ENCODE results near the gene IMMT. TPM values are rescaled to one million over a fixed set of nuclear protein-coding genes. Genes with fewer than 3 reads are reported as not detected.

IMMT gene
- total RNA-seq, 1 experiment from 2014 or later = 112 TPM

GRCh38 chr2:86211033-86211795, 16.0 kb upstream of the IMMT start:
- no peak overlapping the region for H2BK120ac ChIP-seq (ENCODE audit: low read depth, low read length, poor library complexity, severe bottlenecking)
- H3K27me3 Mint-ChIP-seq (ENCODE audit: low read depth) = no peaks in the 10 kb centered on the region
- H3K27me3 ChIP-seq (ENCODE audit: insufficient read depth, low read length) = no peaks in the 10 kb centered on the region
- no peak overlapping the region for H3K9ac ChIP-seq (ENCODE audit: extremely low read depth, insufficient read length, low read length)
- H2BK20ac ChIP-seq (ENCODE audit: low read depth, low read length, poor library complexity, severe bottlenecking) = no peak overlapping the region
- H3K9me3 ChIP-seq (ENCODE audit: control insufficient read depth, low read depth, low read length) = no peaks in the 10 kb centered on the region
- no peak overlapping the region for H3T11ph ChIP-seq (ENCODE audit: low read length)
- no peak overlapping the region for H2BK15ac ChIP-seq (ENCODE audit: low read depth, low read length)
- WGBS (ENCODE audit: extremely low coverage, insufficient read length, low lambda C conversion rate) = no CpG with 5 or more reads among the region's 2 CpGs
- DNase-seq = no peak
- H3K27ac ChIP-seq (ENCODE audit: insufficient read length, low read depth, low read length) = no peak overlapping the region
- H3K79me1 ChIP-seq (ENCODE audit: insufficient read depth, low read depth, low read length, poor library complexity, severe bottlenecking) = no peaks in the 10 kb centered on the region
- H4K91ac ChIP-seq (ENCODE audit: insufficient read length, low read depth, low read length) = no peak overlapping the region
- no peak overlapping the region for H3K4me2 ChIP-seq (ENCODE audit: insufficient read depth, insufficient read length, low read length)
- H2BK5ac ChIP-seq (ENCODE audit: insufficient read length, low read length) = no peak overlapping the region
- H3K4ac ChIP-seq (ENCODE audit: low read depth, low read length) = no peak overlapping the region
- no peak overlapping the region for H3K18ac ChIP-seq (ENCODE audit: insufficient read length, low read depth, low read length)
- no peaks in the 10 kb centered on the region for H3K4me1 Mint-ChIP-seq
- no peaks in the 10 kb centered on the region for H3K4me1 ChIP-seq (ENCODE audit: insufficient read depth, low read length)
- peaks cover 30 to 62% (median 61%) of the 10 kb centered on the region in 3 experiments; a peak in 6 of 7 replicates for H3K36me3 Mint-ChIP-seq (ENCODE audit: insufficient read depth in 1 of 3, low read depth in 3 of 3)
- H3K14ac ChIP-seq (ENCODE audit: insufficient read depth, low read length) = no peak overlapping the region
- H3K56ac ChIP-seq (ENCODE audit: insufficient read length, low read depth, low read length) = no peak overlapping the region
- H3K79me2 ChIP-seq (ENCODE audit: insufficient read depth, low read length) = no peaks in the 10 kb centered on the region
- no peak for TF ChIP-seq CTCF (conservative IDR thresholded peaks at IDR 0.05)
- H3K23me2 ChIP-seq (ENCODE audit: insufficient read length, low read depth, low read length, poor library complexity, severe bottlenecking) = no peaks in the 10 kb centered on the region
- H2AFZ ChIP-seq (ENCODE audit: low read length) = no peak overlapping the region
- H2BK12ac ChIP-seq (ENCODE audit: insufficient read length, low read depth, low read length) = no peak overlapping the region
- no peak overlapping the region for H4K5ac ChIP-seq (ENCODE audit: insufficient read length, low read depth, low read length)
- no peaks in the 10 kb centered on the region for H4K20me1 ChIP-seq (ENCODE audit: control insufficient read depth, insufficient read depth, insufficient read length)
- no peak overlapping the region for H4K8ac ChIP-seq (replicated peaks; ENCODE audit: insufficient read length, low read depth, low read length)
- no peak overlapping the region; a peak in 1 of 7 replicates for H3K27ac Mint-ChIP-seq
- no peak overlapping the region for H3K4me3 Mint-ChIP-seq
- no peak overlapping the region for H2AK5ac ChIP-seq (ENCODE audit: insufficient read length, low read length)
- H3K9me3 Mint-ChIP-seq = no peaks in the 10 kb centered on the region
- no peak overlapping the region for H3K23ac ChIP-seq (ENCODE audit: insufficient read length, low read depth, low read length)

All from H9 (cell line).